Loucy (cell line): ENCODE measurements around the gene DYNC2H1.

Experiments
- CTCF ChIP-seq: fragments of 200-600 bp; sonication (generic); conservative IDR thresholded peaks from 2 replicates; pipeline ENCODE4 v1.5.1; 2014; ENCODE audit warnings: mild to moderate bottlenecking, antibody characterized with exemption, low read length
- EZH2phosphoT487 ChIP-seq: fragments of 200-600 bp; IDR thresholded peaks from 2 replicates; pipeline ENCODE4 v1.6.1; 2018; ENCODE audit warnings: antibody characterized with exemption, mild to moderate bottlenecking, moderate library complexity, borderline replicate concordance

GRCh38 chr11:103085758-103086365 lies 23.4 kb upstream of the DYNC2H1 start:
- TF ChIP-seq CTCF (no peak), EZH2phosphoT487 (no peak)
